ENCODE data around the gene GGT6. TPM values are rescaled to one million over a fixed set of nuclear protein-coding genes. Genes with fewer than 3 reads are reported as not detected.
A peak's percentile ranks its signal among the peaks of the same experiment; 100 is the strongest.

GGT6 gene
- polyA plus RNA-seq, 1 donor, result 0.15 TPM

GRCh38 chr17:4573115-4573514 lies 12.7 kb upstream of the GGT6 start:
- DNase-seq, result no peak

- no peak for DNase-seq
Measured at GRCh38 chr17:4572131-4572530, 11.8 kb upstream of the GGT6 start.

- no peak for DNase-seq
Measured at GRCh38 chr17:4569591-4569990, 9.2 kb upstream of the GGT6 start.

GRCh38 chr17:4566785-4567184 lies 6.4 kb upstream of the GGT6 start:
- peak; percentile 64 for DNase-seq

- DNase-seq, result peak; percentile 59
Measured at GRCh38 chr17:4565209-4566141, 5.1 kb upstream of the GGT6 start.

- DNase-seq, result no peak
Measured at GRCh38 chr17:4562015-4562969, 1.9 kb upstream of the GGT6 start.

GRCh38 chr17:4560837-4561256 lies 470 bp upstream of the GGT6 start:
- DNase-seq, result no peak

- no peak for DNase-seq
Measured at GRCh38 chr17:4559966-4560365, 411 bp downstream of the GGT6 start.

- no peak for DNase-seq
Measured at GRCh38 chr17:4559139-4559791, 1.1 kb downstream of the GGT6 start.

GRCh38 chr17:4558347-4558971 lies 1.9 kb downstream of the GGT6 start:
- DNase-seq, result no peak

GRCh38 chr17:4557626-4558346 lies 2.6 kb downstream of the GGT6 start:
- DNase-seq, result no peak

- no peak for DNase-seq
Measured at GRCh38 chr17:4556996-4557395, 3.4 kb downstream of the GGT6 start.

GRCh38 chr17:4555873-4556759 lies 4.3 kb downstream of the GGT6 start:
- DNase-seq, result no peak

GRCh38 chr17:4554997-4555799 lies 5.2 kb downstream of the GGT6 start, which contains the start of gene MYBBP1A:
MYBBP1A (minus strand) TSS chr17:4555384; CDS start chr17:4555324, 60 bp downstream.
- DNase-seq, result peak; percentile 95

- DNase-seq, result no peak
Measured at GRCh38 chr17:4554441-4554996, 5.9 kb downstream of the GGT6 start.

- DNase-seq, result no peak
Measured at GRCh38 chr17:4553669-4554068, 6.7 kb downstream of the GGT6 start.

GRCh38 chr17:4551796-4552525 lies 8.4 kb downstream of the GGT6 start:
- no peak for DNase-seq

GRCh38 chr17:4551141-4551540 lies 9.2 kb downstream of the GGT6 start:
- DNase-seq, result no peak
